Middle frontal gyrus (tissue), 1 donor: ENCODE measurements around the gene SOX10.

Source experiments
- DNase-seq: peaks from one replicate; pipeline ENCODE4 v3.0.0-alpha.2; 2015; ENCODE audit warnings: low spot score; ENCODE audit errors: extremely low spot score

Gene SOX10

DNA sequence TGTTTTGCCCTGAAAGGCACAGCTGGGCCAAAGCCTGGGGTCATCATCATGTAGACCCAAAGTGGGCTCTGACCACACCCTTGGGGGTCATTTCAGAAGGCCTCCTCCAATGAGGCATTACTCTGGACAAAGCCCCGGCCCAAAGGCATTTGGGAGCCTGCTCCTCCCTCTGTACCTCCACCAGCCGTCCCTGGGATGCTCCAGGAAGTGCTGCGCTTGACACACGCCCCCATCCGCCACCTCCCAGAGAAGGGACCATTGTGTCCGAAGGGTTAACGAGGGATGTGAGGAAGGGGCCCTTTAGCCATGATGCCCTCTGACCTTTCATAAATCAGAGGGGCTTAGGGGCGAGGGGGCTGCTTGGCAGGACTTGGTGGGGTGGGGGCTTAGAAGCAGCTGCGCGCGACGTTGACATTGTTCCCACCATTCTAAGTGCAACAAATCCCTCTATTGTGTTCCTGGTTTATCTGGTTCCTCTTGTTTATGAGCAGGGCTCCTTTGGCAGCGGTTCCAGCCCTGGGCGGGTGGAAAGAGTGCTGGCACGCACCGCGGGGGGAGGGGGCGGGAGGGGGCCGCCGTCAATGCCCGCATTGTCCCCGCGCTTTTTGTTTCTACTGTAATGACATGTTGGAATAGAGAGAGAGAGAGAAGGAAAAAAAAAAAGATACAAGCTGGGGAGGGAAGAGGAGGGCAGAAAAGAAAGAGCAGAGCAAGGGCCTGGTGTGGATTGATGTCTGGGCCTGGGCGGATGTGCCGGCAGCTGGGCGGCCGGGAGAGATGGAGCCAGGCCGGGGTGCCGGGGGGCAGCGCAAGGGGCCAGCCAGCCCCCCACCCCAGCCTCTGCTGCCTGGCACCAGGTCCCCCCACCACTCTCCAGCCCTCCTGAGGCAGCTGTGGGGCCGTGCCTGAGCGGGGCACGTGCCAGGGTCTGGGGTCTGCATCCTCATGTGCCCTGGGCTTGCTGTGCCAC lies 32.1 kb upstream of the SOX10 start:
- DNase-seq = peak; percentile 68

DNA sequence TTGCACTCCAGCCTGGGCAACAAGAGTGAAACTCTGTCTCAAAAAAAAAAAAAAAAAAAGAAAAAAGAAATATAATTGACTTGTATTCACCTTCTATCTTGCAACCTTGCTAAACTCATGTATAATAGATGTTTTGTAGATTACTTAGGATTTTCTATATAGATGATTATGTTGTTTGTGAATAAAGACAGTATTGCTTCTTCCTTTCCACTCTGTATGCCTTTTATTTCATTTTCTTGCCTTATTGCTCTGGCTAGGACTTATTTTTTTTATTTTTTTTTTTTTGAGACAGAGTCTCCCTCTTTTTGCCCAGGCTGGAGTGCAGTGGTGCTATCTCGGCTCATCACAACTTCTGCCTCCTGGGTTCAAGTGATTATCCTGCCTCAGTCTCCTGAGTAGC lies 29.7 kb upstream of the SOX10 start:
- no peak for DNase-seq

DNA sequence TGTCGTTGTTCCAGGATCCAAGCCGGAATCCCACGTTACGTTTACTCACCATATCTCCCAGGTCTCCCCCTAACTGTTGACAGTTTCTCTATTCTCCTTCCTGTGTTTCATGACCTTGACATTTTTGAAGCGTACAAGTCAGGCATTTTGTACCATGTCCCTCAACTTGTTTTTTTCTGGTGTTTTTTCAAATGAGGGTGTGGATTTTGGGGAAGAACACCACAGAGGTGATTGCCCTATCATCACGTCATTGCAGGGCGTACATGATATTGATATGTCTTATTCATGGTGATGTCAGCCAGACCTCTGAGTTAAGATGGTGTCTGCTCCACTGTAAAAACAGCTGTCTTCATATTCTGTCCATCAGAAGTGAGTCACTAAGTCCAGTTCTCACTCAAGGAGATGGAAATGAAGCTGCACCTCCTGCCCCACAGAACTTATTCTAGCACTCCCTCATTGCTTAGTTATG lies 28.3 kb upstream of the SOX10 start:
- DNase-seq = no peak

DNA sequence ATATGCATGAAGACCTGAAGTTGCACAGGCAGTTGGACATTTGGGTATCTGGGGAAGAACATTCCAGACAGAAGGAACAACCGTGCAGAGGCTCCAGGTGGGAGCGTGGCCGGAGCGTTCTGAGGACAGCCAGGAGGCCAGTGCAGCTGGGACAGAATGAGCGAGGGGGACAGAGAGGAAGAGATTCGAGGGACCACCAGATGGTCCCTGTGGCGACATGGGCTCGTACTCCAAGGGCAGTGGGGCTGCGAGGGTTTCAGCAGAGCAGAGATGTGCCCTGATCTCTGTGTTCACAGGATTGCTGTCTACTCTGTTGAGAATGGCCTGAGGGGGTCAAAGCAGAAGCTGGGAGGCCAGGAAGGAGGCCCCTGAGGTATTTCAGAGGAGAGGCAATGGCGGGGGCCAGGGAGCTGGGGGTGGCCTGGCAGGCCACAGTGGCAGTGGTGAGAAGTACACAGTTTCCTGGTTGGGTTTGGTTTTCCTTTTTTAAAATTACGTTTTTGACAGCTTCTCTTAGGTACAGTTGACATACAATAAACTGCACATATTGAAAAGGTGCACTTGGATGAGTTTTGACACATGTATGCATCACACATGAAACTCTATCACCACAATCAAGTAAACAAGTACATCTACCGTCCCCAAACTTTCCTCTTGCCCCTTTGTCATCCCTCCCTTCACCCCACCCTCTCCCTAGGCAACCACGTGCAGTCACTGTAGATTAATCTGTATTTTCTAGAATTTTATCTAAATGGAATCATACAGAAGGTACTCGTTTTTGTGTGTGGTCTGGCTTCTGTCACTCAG lies 24.8 kb upstream of the SOX10 start:
- no peak for DNase-seq

DNA sequence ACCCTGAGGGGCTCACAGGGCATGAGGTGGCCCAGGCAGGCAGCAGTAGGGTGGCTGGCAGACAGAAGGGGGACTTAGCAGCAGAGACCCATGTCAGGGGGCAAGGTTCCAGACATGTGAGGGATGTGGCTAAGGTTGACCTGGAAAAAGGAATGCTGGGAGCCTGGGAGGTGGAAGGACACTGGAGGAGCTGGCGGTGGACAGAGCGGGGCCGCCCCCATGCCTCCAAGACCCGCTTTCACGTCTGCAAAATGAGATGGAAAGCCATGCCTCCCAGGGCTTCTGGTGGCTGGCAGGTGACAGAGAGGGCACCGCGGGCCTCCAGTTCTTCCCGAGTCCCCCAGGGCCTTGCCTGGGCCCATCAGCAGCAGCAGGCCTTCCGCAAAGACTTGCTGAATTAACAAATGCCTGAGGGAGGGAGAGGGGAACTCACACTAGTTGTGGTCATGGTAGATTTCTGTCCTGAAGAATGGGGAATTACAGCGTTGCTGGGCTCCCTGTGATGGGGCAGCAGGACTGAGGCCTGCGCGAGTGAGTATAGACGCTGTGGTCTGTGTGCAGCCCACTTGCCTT lies 23.1 kb upstream of the SOX10 start:
- no peak for DNase-seq

DNA sequence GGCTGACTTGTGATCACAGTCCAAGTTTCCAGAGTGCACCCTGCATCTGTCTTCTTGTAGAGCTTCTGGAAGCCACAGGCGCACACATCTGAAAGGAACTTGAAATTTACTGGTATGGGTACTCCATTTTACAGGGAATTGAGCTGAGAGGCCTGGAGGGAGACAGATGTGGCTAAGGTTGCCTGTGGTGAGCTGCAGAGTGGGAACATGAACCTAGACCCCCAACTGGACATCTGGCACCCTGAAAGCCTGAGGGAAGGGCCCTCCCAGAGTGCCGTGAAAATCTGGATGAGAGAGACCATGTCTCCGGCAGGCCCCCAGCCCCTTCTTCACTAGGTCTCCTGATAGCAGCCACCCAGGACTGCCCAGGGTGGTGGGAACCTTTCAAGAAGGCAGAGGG lies 22.6 kb upstream of the SOX10 start:
- no peak for DNase-seq

DNA sequence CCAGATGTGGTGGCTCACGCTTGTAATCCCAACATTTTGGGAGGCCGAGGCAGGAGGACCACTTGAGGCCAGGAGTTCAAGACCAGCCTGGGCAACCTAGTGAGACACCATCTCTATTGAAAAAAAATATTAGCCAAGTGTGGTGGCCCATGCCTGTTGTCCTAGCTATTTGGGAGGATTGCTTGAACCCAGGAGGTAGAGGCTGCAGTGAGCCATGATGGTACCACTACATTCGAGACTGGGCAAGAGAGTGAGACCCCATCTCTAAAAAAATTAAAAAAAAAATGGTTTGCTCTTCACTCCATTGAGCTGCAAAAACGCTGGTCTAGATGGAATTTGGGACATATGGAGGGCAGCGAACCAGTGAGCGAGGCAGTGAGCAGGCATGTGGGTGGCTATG lies 21.6 kb upstream of the SOX10 start:
- DNase-seq = no peak

DNA sequence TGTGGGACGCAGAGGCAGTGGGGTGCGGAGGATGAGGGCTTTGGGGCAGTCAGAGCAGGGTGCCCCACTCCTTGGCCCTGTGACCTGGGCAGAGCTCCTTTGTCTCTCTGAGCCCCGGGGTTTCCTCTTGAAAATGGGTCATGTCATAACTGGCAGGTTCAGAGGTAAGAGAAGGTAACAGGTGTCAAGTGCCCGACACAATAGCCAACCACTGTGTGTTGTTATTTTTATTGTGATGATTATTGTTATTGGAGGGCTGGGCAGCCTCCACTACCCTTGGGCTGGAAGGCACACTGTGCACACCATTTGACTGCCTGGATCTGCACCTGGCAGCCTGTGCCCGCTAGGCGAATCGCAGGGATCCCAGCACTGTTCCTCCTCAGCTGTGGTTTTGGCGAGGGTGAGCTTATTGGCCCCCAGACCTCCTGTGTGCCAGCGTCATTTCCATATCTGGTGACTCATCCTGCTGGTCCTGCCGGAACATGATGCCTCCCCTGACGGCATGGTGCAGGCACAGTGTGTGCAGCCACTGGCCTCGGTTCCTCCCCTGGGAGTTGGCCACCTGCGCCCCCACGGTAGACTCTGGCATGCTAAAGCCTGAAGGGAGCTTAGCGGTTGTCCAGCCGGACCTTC lies 15.4 kb upstream of the SOX10 start:
- no peak for DNase-seq

DNA sequence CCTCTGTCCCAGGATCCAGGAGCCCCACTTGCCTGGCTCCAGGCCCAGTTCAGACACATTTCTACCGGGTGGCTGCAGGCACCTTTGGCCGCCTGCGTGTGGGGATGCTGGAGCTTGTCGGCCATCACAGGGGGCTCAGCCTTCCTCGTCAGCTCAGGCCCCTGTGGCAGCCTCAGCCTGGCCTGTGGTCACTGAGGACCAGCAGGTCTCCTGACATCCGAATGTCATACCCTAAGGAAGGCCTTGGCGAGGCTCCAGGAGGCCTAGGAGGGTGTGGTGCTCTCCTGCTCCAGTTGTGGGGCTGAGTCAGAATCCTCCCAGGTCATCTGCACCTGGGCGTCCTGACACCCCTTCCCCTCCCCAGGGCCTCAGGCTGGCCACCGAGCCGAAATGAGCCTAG lies 14.9 kb upstream of the SOX10 start:
- no peak for DNase-seq

DNA sequence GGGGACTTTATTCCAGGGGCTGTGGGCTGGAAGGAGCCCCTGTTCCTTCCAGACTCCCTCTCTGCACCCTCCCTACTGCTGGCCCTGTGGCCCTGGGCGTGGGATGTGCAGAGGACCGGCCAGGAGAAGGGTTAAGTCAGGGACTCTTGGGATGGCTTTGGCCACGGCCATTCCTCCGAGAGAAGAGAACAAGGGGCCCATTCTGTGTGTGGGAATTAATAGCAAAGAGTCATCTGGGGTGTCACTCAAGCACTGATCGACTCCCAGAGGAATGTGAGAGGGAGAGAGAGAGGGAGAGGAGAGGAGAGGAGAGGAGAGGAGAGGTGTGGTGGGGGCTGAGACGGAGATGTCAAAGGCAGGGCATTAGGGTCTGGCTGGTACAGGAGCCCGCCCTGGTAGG lies 14.2 kb upstream of the SOX10 start:
- DNase-seq = no peak

DNA sequence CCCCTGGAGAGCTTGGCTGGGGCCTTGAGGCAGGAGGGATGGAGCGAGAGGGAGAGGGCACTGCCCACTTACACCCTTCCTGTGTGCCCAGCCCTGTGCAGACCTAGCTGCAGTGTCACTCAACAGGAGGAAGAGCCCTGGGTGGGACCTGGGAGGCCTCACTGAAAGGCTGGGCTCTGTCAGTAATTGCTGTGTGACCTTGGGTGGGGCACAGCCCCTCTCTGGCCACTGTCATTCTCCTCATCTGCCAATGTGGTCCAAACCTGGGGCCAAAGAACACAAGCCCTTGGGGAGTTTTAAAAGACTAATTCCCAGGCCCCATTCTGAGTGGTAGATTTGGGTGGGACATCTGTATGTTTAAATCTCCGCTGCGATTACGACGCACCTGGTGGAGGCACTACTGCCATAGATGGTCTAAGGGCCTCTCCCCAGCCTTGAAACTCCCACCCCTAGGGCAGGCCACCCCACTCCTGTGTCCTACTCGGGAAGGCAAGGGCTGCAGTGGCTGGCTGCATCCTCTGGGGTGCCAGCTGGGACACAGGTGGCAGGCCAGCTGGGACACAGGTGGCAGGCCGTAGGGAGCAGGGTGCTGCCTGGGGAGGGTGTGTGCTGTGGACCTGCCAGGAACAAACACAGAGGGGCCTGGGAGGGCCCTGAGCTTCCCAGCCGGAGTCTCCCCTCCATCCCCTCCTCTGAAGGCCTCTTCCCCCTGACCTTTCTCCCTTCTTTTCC lies 12.3 kb upstream of the SOX10 start:
- no peak for DNase-seq

DNA sequence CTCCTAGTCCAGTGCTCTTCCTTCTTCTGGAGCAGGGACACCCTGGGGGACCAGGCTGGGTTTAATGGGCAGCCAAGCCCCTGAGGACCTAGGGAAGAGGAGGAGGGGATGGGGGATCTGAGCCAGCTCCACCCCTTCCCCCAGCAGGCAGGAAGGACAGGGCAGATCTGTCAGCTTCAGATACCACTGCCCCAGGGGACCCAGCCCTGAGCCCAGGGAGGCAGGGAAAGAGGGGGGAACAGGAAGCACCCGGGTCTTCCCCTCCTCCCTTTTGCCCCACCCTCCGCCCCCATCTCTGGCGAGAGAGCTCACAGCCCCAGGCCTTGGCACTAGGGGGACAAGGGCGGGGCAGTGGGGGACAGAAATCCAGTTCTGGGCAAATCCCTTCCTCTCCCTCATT lies 11.7 kb upstream of the SOX10 start:
- no peak for DNase-seq

DNA sequence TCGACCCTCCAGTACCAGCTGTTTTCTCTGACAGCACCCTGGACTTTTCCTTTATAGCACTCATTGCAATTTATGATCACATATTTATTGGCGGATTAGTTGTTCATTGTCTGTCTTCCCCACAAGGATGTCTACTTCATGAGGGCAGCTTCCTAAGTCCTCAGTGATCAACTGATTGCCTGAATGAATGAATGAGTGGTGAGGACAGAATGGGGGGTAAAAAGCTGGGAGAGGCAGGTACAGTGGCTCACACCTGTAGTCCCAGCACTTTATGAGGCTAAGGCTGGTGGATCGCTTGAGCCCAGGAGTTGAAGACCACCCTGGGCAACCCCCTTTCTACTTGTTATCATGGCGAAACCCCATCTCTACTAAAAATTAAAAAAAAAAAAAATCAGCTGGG lies 11.1 kb upstream of the SOX10 start:
- DNase-seq = no peak

DNA sequence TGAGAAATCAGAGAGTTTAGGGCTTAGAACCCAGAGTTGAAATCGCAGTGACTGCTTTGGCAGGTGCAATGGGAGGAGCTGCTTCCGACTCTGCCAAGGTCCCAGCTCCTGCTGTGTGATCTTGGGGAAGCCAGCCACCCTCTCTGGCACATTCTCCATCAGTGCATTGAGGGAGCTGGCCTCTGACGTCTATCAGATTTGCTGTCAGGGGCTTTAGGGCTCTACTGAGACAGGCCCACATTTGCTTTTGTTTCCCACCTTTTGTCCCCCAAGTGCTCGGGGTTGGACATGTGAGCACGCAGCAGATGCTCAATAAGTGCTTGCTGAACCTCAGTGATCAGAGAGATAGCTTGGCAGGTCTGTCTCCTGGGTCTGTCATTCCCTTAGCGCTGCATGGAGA lies 10.6 kb upstream of the SOX10 start:
- DNase-seq = no peak

DNA sequence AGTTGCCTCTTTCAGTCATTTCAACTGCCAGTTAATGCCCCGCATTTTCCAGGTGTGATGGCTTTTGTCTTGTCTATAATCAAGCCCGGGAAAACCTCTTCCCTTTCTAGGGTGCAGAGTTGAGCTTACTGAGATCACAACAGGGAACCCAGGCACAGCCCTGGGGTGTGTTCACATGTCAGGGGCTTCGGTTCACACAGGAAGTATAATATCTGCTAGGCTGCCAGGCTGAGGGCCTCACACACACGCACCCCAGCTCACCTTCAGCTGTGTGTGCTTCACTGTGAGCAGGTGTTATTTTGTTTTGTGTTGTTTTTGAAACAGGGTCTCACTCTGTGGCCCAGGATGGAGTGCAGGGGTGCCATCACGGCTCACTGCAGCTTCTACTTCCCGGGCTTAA lies 9.7 kb upstream of the SOX10 start:
- no peak for DNase-seq

DNA sequence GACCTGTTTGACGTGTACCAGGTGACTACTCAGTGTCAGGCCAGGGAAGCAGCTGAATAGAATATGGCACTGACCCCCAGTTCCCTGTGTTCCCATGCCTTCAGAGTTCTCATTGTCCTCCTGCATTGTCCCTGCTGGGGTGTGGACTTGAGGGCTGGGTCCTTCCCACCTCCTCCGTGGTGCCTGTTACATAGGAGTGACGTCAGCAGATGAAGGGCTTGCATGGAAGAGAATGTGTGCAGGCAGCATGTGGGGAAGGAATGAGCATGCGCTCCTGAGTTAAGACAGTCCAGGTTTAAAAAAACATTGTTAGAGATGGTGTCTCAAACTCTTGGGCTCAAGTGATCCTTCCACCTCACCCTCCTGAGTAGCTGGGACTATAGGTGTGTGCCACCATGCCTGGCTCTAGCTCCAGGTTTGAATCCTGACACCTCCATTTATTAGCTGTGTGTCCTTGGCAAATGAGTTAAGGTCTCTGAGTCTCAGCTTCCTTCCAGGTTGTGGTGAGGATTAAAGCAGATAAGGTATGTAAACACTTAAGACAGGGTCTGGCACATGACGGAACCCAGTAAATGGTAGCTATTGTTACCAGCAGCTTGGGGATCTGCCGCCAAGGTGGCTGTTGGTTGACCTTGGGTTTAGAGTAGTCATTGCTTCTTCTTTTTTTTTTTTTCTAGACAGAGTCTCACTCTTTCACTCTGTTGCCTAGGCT lies 7.5 kb upstream of the SOX10 start:
- DNase-seq = no peak

DNA sequence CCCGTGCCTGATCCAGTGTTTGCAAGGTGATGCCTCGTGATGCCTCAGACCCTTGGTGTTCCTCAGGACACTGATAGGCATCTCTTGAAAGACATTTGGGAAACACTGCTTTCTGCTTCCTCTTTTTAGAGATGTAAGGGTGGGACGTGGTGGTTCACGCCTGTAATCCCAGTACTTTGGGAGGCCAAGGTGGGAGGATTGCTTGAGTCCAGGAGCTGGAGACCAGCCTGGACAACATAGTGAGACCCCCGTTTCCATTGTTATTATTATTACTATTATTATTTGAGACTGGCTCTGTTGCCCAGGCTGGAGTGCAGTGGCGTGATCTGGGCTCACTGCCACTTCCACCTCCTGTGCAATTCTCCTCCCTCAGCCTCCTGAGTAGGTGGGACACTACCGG lies 6.5 kb upstream of the SOX10 start:
- DNase-seq = no peak

DNA sequence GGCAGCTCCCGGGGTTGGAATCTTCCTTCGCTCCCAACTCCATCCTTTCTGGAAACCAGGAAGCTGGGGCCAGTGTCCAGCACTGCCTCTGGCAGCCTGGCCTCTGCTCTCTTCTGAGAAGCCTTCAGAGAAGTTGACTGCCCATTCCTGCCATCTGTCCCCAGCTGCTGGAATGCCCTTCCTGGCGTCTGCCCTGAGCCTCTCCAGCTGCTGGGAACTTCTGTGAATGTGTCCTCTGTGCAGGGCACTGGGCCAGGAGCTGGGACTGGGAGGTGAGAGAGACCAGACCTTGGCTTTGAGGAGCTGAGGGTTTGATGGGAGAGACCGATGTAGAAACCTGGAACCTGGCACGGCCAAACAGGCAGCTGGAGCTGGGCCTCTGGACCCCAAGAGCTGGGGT lies 5.9 kb upstream of the SOX10 start:
- no peak for DNase-seq

DNA sequence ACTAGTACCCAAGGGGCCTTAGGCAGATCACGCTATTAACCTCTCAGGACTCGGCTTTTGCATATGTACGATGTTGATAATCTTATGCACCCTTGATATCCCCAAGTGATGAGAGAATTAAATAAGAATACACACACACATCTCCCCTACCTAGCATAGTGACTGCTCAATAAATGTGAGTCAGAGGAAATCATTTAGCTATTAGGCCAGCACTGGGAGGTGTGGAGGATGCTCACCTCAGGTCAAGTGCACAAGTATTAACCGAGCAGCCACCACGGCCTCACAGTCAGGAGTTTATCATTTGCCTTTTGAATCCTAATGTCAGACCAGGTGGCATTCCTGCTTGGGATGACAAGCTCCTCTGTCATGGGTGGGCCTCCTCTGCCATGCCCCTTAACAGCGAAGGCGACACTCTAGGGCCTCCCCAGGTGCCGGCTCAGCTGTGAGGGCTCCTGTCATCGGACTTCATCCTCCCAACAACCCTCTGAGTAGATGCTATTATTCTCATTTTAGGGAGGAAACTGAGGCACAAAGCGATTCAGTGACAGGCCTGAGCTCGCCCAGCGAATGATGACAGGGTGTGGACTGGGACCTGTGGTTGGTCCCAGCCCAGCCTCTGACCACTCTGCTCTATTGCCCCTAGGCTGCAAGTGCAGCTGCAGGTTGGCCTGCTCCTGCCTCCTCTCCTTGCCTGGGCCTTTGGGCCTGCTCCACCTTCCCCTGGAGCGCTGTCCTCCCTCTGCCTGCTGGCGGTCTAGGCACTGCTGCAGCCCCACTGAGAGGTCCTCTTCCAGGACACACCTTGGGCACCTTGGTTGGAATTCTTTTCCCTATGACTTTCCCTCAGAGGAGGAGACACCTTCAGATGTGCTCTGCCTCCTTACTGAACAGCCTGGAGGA lies 5.0 kb upstream of the SOX10 start:
- DNase-seq = no peak
